ENCODE results near the gene JAK1. TPM values are rescaled to one million over a fixed set of nuclear protein-coding genes. Genes with fewer than 3 reads are reported as not detected.

Gene JAK1
- total and polyA plus RNA-seq, 2 experiments from 2014 or later = 8.0 to 19.5 TPM

DNA sequence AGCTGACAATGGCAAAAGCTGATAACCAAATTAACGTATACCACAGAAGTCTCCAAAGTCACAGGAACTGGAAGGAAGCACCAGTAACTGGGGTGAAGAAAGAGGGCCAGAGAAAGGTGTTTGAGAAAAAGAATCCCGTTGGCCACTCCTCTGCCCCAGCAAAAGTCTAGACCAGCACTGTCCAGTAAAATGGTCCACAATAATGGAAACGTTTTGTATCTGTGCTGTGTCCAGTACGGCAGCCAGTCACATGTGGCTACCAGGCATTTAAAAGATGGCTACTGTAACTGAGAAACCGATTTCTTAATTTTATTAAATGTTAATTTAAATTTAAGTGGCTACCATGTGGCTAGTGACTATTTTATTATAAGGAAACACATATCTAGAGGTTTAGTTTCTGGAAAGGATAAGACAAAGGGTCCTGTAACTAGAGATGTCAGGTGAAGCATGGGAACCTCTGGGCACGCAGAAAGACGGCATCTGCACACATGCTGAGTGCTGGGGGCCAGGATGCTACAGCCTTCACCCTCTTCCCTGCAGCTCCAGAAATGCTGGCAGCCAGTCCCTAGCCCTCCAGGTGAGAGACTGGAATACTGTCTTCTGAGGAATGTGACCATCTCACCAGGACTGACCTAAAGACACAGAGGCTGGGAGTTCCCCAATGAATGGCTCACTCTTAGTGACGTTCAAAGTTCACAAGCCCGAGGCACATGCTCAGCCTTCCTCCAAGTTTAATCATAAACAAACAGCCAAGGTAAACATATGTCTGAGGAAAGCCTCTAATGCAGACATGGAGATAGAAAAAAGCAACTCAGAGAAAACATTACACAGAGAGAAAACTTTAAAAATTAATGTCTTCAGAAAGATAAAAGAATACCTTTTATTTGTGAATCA lies 50.7 kb downstream of the JAK1 start (continued):
- peak; percentile 56; the same call in 1 of the 2 replicates for TF ChIP-seq ZNF462 (CRISPR knock-in tag; IDR thresholded peaks at IDR 0.05)

- no peaks in the 10 kb centered on the region for H3K36me3 ChIP-seq (ENCODE audit: insufficient read depth)
- peaks cover 11% of the 10 kb centered on the region; the same call in 1 of the 2 replicates for H3K4me1 ChIP-seq (ENCODE audit: insufficient read depth)
- no peaks in the 10 kb centered on the region for H4K20me1 ChIP-seq (replicated peaks; ENCODE audit: insufficient read depth)
- H3K79me2 ChIP-seq (replicated peaks; ENCODE audit: insufficient read depth) = 0 out of 2 replicates have a peak, but pooled peaks cover 13% of the 10 kb centered on the region
- H3K4me2 ChIP-seq = no peak overlapping the region
- peaks cover 4% of the 10 kb centered on the region for H3K27me3 Mint-ChIP-seq (ENCODE audit: insufficient read depth, low read depth, poor library complexity)
- no peak overlapping the region for H3K4me3 Mint-ChIP-seq
- H3K27me3 ChIP-seq (ENCODE audit: insufficient read depth) = no peaks in the 10 kb centered on the region
- H3K9me3 Mint-ChIP-seq = no peaks in the 10 kb centered on the region
- no peaks in the 10 kb centered on the region for H3K36me3 Mint-ChIP-seq (ENCODE audit: low read depth)
- H3F3A ChIP-seq (replicated peaks; ENCODE audit: low read depth) = no peaks in the 10 kb centered on the region
- no peak overlapping the region for H3K4me3 ChIP-seq
- DNase-seq (ENCODE audit: low spot score) (no peak), ATAC-seq (no peak)
- no peak overlapping the region for H3K27ac ChIP-seq (ENCODE audit: low read depth)
- H3K27ac Mint-ChIP-seq = no peak overlapping the region
- no peak overlapping the region for H2AFZ ChIP-seq
- H3K9me2 ChIP-seq (ENCODE audit: insufficient read depth) = no peaks in the 10 kb centered on the region
- H3K4me1 Mint-ChIP-seq = peaks cover 22% of the 10 kb centered on the region
- no peak for TF ChIP-seq EZH2phosphoT487 (IDR thresholded peaks at IDR 0.05; ENCODE audit: unreplicated experiment)
- TF ChIP-seq, protein P1, sequence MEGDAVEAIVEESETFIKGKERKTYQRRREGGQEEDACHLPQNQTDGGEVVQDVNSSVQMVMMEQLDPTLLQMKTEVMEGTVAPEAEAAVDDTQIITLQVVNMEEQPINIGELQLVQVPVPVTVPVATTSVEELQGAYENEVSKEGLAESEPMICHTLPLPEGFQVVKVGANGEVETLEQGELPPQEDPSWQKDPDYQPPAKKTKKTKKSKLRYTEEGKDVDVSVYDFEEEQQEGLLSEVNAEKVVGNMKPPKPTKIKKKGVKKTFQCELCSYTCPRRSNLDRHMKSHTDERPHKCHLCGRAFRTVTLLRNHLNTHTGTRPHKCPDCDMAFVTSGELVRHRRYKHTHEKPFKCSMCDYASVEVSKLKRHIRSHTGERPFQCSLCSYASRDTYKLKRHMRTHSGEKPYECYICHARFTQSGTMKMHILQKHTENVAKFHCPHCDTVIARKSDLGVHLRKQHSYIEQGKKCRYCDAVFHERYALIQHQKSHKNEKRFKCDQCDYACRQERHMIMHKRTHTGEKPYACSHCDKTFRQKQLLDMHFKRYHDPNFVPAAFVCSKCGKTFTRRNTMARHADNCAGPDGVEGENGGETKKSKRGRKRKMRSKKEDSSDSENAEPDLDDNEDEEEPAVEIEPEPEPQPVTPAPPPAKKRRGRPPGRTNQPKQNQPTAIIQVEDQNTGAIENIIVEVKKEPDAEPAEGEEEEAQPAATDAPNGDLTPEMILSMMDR (conservative IDR thresholded peaks at IDR 0.05; ENCODE audit: low read depth in 2 of 2) = no peak
- TF ChIP-seq REST (IDR thresholded peaks at IDR 0.05; ENCODE audit: unreplicated experiment) = no peak
- TF ChIP-seq ZNF114 (CRISPR knock-in tag; IDR thresholded peaks at IDR 0.05) = no peak
- no peak for TF ChIP-seq STAT1 (IDR thresholded peaks at IDR 0.05; ENCODE audit: unreplicated experiment)
- no peak for TF ChIP-seq NANOG (IDR thresholded peaks at IDR 0.05; ENCODE audit: borderline replicate concordance)
- no peak for TF ChIP-seq EZH2 (IDR thresholded peaks at IDR 0.05; ENCODE audit: low read depth, unreplicated experiment)
- TF ChIP-seq JUNB (IDR thresholded peaks at IDR 0.05; ENCODE audit: unreplicated experiment) = no peak
- no peak for TF ChIP-seq ZNF331 (CRISPR knock-in tag; IDR thresholded peaks at IDR 0.05; ENCODE audit: low read depth)
- no peak for TF ChIP-seq CREB1 (CRISPR knock-in tag; IDR thresholded peaks at IDR 0.05; ENCODE audit: low read depth)
- no peak for TF ChIP-seq POLR2AphosphoS5 (IDR thresholded peaks at IDR 0.05; ENCODE audit: low read depth)
Observed at GRCh38 chr1:64913361-64914015, 52.9 kb downstream of the JAK1 start.

Data from GM23338 (cell line).